ENCODE results near the gene FUZ. TPM values are rescaled to one million over a fixed set of nuclear protein-coding genes. Genes with fewer than 3 reads are reported as not detected.

The FUZ gene
- total and polyA plus RNA-seq, 4 donors = 3.8 to 12.5 (median 7.0) TPM

DNA sequence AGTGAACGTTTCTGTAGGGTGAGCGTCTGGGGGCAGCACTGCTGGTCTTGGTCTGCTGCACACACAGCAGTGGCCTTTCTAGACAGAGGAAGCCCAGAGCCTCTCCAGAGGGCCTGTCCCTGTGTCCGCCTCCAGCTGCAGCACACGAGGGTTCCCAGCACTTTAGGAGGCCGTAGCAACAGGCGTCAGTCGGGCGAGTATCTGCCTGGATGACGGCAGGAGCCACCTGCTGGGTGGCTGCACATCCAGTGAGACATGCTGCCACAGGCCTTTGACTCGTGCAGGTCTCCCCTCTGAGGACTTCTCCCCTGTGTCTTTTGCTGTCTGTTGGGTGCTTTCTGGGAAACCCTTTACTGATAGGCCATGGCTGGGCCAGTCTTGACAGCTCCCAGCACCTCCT, 24.2 kb downstream of the FUZ start (continued):
- TF ChIP-seq, protein P1, sequence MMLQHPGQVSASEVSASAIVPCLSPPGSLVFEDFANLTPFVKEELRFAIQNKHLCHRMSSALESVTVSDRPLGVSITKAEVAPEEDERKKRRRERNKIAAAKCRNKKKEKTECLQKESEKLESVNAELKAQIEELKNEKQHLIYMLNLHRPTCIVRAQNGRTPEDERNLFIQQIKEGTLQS (IDR thresholded peaks at IDR 0.05) = no peak
- TF ChIP-seq HNF4A (conservative IDR thresholded peaks at IDR 0.05) (no peak), RAD21 (IDR thresholded peaks at IDR 0.05) (no peak), RXRA (IDR thresholded peaks at IDR 0.05) (no peak)
- TF ChIP-seq, protein P2, sequence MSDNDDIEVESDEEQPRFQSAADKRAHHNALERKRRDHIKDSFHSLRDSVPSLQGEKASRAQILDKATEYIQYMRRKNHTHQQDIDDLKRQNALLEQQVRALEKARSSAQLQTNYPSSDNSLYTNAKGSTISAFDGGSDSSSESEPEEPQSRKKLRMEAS (IDR thresholded peaks at IDR 0.05) = no peak

DNA sequence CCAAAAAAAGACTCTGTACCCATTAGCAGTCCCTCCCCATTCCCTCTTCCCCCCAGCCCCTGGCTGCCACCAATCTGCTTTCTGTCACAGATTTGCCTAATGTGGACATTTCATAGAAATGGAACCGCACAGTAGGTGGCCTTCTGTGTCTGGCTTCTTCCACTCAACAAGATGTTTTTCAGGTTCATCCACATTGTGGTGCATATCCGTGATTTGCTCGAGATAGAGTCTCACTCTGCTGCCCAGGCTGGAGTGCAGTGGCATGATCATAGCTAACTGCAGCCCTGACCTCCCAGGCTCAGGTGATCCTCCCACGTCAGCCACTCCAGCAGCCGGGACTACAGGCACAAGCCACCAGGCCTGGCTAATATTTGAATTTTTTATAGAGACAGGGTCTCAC, 25.3 kb downstream of the FUZ start:
- Histone ChIP-seq H3K9me3 (ENCODE audit: control insufficient read depth in 4 of 4, low read length in 3 of 4) (no peaks in the 10 kb centered on the region), H3K9ac (ENCODE audit: low read depth in 1 of 2, low read length in 2 of 2) (no peak overlapping the region), H3K4me3 (ENCODE audit: low read depth in 1 of 3, low read length in 3 of 3) (no peak overlapping the region), H3K27me3 (ENCODE audit: control insufficient read depth in 4 of 4, insufficient read depth in 4 of 4, low read length in 3 of 4) (no peaks in the 10 kb centered on the region), H3K27ac (ENCODE audit: low read depth in 1 of 2, low read length in 2 of 2) (no peak overlapping the region), H3K36me3 (ENCODE audit: control insufficient read depth in 4 of 4, insufficient read depth in 3 of 4, low read depth in 1 of 4, low read length in 3 of 4) (peaks cover 12 to 54% (median 20%) of the 10 kb centered on the region in 4 donors), H3K4me1 (ENCODE audit: control insufficient read depth in 4 of 4, insufficient read depth in 4 of 4, low read length in 3 of 4) (no peaks in the 10 kb centered on the region)
- WGBS = 94% methylated on average over 5 of the region's 5 CpGs
- DNase-seq (ENCODE audit: low spot score) = no peak
- TF ChIP-seq NR2F2 (IDR thresholded peaks at IDR 0.05) (no peak), EGR1 (IDR thresholded peaks at IDR 0.05; ENCODE audit: low read depth in 2 of 2) (no peak), JUND (IDR thresholded peaks at IDR 0.05) (no peak), HNF4A (conservative IDR thresholded peaks at IDR 0.05) (no peak), GABPA (IDR thresholded peaks at IDR 0.05 in 1 of 2, conservative IDR thresholded peaks at IDR 0.05 in 1 of 2) (no peak), RXRA (IDR thresholded peaks at IDR 0.05) (no peak)
- TF ChIP-seq, protein P3, sequence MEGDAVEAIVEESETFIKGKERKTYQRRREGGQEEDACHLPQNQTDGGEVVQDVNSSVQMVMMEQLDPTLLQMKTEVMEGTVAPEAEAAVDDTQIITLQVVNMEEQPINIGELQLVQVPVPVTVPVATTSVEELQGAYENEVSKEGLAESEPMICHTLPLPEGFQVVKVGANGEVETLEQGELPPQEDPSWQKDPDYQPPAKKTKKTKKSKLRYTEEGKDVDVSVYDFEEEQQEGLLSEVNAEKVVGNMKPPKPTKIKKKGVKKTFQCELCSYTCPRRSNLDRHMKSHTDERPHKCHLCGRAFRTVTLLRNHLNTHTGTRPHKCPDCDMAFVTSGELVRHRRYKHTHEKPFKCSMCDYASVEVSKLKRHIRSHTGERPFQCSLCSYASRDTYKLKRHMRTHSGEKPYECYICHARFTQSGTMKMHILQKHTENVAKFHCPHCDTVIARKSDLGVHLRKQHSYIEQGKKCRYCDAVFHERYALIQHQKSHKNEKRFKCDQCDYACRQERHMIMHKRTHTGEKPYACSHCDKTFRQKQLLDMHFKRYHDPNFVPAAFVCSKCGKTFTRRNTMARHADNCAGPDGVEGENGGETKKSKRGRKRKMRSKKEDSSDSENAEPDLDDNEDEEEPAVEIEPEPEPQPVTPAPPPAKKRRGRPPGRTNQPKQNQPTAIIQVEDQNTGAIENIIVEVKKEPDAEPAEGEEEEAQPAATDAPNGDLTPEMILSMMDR (IDR thresholded peaks at IDR 0.05; ENCODE audit: low read depth, low read length, missing input control) = no peak
- TF ChIP-seq, protein P4, sequence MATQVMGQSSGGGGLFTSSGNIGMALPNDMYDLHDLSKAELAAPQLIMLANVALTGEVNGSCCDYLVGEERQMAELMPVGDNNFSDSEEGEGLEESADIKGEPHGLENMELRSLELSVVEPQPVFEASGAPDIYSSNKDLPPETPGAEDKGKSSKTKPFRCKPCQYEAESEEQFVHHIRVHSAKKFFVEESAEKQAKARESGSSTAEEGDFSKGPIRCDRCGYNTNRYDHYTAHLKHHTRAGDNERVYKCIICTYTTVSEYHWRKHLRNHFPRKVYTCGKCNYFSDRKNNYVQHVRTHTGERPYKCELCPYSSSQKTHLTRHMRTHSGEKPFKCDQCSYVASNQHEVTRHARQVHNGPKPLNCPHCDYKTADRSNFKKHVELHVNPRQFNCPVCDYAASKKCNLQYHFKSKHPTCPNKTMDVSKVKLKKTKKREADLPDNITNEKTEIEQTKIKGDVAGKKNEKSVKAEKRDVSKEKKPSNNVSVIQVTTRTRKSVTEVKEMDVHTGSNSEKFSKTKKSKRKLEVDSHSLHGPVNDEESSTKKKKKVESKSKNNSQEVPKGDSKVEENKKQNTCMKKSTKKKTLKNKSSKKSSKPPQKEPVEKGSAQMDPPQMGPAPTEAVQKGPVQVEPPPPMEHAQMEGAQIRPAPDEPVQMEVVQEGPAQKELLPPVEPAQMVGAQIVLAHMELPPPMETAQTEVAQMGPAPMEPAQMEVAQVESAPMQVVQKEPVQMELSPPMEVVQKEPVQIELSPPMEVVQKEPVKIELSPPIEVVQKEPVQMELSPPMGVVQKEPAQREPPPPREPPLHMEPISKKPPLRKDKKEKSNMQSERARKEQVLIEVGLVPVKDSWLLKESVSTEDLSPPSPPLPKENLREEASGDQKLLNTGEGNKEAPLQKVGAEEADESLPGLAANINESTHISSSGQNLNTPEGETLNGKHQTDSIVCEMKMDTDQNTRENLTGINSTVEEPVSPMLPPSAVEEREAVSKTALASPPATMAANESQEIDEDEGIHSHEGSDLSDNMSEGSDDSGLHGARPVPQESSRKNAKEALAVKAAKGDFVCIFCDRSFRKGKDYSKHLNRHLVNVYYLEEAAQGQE (IDR thresholded peaks at IDR 0.05) = no peak
- TF ChIP-seq, protein P1 (IDR thresholded peaks at IDR 0.05) = no peak

DNA sequence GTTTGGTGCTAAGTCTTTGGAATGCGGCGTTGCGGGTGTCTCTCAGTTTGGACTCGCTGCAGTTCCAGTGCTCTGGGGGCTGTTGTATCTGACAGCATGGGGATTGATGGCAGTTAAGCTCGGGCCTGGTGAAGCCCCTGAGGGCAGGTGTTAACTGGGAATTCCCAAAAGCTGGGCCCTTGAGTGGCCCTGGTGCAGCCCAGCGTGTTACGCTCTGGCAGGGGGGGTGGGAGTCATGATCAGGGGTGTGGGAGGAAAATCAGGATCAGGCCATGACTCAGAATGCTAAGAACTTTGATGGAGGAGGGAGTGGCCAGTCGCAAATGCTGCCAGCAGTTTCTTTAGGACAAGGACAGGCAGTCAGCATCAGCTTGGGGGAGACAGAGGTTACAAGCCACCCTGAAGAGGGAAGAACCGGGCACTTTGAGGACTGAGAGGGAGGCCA, 26.7 kb downstream of the FUZ start:
- no peaks in the 10 kb centered on the region for H3K27me3 ChIP-seq (ENCODE audit: control insufficient read depth in 4 of 4, insufficient read depth in 4 of 4, low read length in 3 of 4)
- H3K4me3 ChIP-seq (ENCODE audit: low read depth in 1 of 3, low read length in 3 of 3) = no peak overlapping the region
- H3K9me3 ChIP-seq (ENCODE audit: control insufficient read depth in 4 of 4, low read length in 3 of 4) = no peaks in the 10 kb centered on the region
- H3K9ac ChIP-seq (ENCODE audit: low read depth in 1 of 2, low read length in 2 of 2) = no peak overlapping the region
- TF ChIP-seq, protein P5, sequence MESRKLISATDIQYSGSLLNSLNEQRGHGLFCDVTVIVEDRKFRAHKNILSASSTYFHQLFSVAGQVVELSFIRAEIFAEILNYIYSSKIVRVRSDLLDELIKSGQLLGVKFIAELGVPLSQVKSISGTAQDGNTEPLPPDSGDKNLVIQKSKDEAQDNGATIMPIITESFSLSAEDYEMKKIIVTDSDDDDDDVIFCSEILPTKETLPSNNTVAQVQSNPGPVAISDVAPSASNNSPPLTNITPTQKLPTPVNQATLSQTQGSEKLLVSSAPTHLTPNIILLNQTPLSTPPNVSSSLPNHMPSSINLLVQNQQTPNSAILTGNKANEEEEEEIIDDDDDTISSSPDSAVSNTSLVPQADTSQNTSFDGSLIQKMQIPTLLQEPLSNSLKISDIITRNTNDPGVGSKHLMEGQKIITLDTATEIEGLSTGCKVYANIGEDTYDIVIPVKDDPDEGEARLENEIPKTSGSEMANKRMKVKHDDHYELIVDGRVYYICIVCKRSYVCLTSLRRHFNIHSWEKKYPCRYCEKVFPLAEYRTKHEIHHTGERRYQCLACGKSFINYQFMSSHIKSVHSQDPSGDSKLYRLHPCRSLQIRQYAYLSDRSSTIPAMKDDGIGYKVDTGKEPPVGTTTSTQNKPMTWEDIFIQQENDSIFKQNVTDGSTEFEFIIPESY (IDR thresholded peaks at IDR 0.05) = no peak
- TF ChIP-seq, protein P3 (IDR thresholded peaks at IDR 0.05; ENCODE audit: low read depth, low read length, missing input control) = no peak
- TF ChIP-seq EGR1 (IDR thresholded peaks at IDR 0.05; ENCODE audit: low read depth in 2 of 2) = no peak
- TF ChIP-seq GABPA (IDR thresholded peaks at IDR 0.05 in 1 of 2, conservative IDR thresholded peaks at IDR 0.05 in 1 of 2) = no peak
- H3K36me3 ChIP-seq (ENCODE audit: control insufficient read depth in 4 of 4, insufficient read depth in 3 of 4, low read depth in 1 of 4, low read length in 3 of 4) = peaks cover 11 to 46% (median 19%) of the 10 kb centered on the region in 4 donors
- H3K27ac ChIP-seq (ENCODE audit: low read depth in 1 of 2, low read length in 2 of 2) = no peak overlapping the region
- DNase-seq (ENCODE audit: low spot score) = no peak
- 93% methylated on average over 9 of the region's 9 CpGs for WGBS
- peaks cover 0 to 2% (median 0%) of the 10 kb centered on the region in 4 donors for H3K4me1 ChIP-seq (ENCODE audit: control insufficient read depth in 4 of 4, insufficient read depth in 4 of 4, low read length in 3 of 4)

Measured in liver (tissue), 9 donors.